H9 (cell line): ENCODE results near the gene PLPPR5. TPM values are rescaled to one million over a fixed set of nuclear protein-coding genes. Genes with fewer than 3 reads are reported as not detected.

ENCODE experiments used
- DNase-seq: peaks from one replicate; pipeline ENCODE4 v3.0.0-alpha.2; 2017
- H2AFZ ChIP-seq: one replicate; pipeline ENCODE4 v1.6.1; 2013; ENCODE audit warnings: mild to moderate bottlenecking, low read length, control low read depth, moderate library complexity
- H2AK5ac ChIP-seq: 2 replicates; pipeline ENCODE4 v1.6.1; 2013; ENCODE audit warnings: low read length, control low read depth, mixed read lengths; ENCODE audit not compliant: insufficient read length
- H2BK120ac ChIP-seq: one replicate; pipeline ENCODE4 v1.6.1; 2013; ENCODE audit warnings: low read depth, mild to moderate bottlenecking, low read length, control low read depth, inconsistent platforms; ENCODE audit not compliant: poor library complexity, severe bottlenecking
- H2BK12ac ChIP-seq: 2 replicates; pipeline ENCODE4 v1.6.1; 2013; ENCODE audit warnings: low read length, control low read depth, mixed read lengths, low read depth; ENCODE audit not compliant: insufficient read length
- H2BK15ac ChIP-seq: 2 replicates; pipeline ENCODE4 v1.6.1; 2013; ENCODE audit warnings: low read depth, low read length, control low read depth
- H2BK20ac ChIP-seq: one replicate; pipeline ENCODE4 v1.6.1; 2013; ENCODE audit warnings: low read depth, mild to moderate bottlenecking, low read length, control low read depth, inconsistent platforms; ENCODE audit not compliant: poor library complexity, severe bottlenecking
- H2BK5ac ChIP-seq: 2 replicates; pipeline ENCODE4 v1.6.1; 2013; ENCODE audit warnings: low read length, control low read depth, mixed read lengths; ENCODE audit not compliant: insufficient read length
- H3K14ac ChIP-seq: 2 replicates; pipeline ENCODE4 v1.6.1; 2013; ENCODE audit warnings: low read length, control low read depth; ENCODE audit not compliant: insufficient read depth
- H3K18ac ChIP-seq: 2 replicates; pipeline ENCODE4 v1.6.1; 2013; ENCODE audit warnings: low read depth, mild to moderate bottlenecking, mixed read lengths, low read length, control low read depth; ENCODE audit not compliant: insufficient read length
- H3K23ac ChIP-seq: 2 replicates; pipeline ENCODE4 v1.6.1; 2013; ENCODE audit warnings: low read length, control low read depth, mixed read lengths, low read depth; ENCODE audit not compliant: insufficient read length
- H3K23me2 ChIP-seq: 2 replicates; pipeline ENCODE4 v1.6.1; 2013; ENCODE audit warnings: low read depth, mild to moderate bottlenecking, mixed read lengths, low read length, control low read depth; ENCODE audit not compliant: insufficient read length, poor library complexity, severe bottlenecking
- H3K27ac ChIP-seq: 2 replicates; pipeline ENCODE4 v1.5.1; 2013; ENCODE audit warnings: low read length, control low read depth, mixed read lengths, low read depth; ENCODE audit not compliant: insufficient read length
- H3K27me3 ChIP-seq: 2 replicates; pipeline ENCODE4 v1.6.1; 2013; ENCODE audit warnings: low read length, control low read depth, inconsistent platforms; ENCODE audit not compliant: insufficient read depth
- H3K4ac ChIP-seq: 2 replicates; pipeline ENCODE4 v1.6.1; 2013; ENCODE audit warnings: low read depth, mild to moderate bottlenecking, control low read depth, inconsistent platforms, low read length, moderate library complexity
- H3K4me1 ChIP-seq: 2 replicates; pipeline ENCODE4 v1.6.1; 2013; ENCODE audit warnings: low read length, control low read depth, inconsistent platforms; ENCODE audit not compliant: insufficient read depth
- H3K4me2 ChIP-seq: 2 replicates; pipeline ENCODE4 v1.6.1; 2013; ENCODE audit warnings: low read length, control low read depth, mixed read lengths; ENCODE audit not compliant: insufficient read length, insufficient read depth
- H3K56ac ChIP-seq: 2 replicates; pipeline ENCODE4 v1.6.1; 2013; ENCODE audit warnings: low read depth, mild to moderate bottlenecking, mixed read lengths, low read length, control low read depth; ENCODE audit not compliant: insufficient read length
- H3K79me1 ChIP-seq: 2 replicates; pipeline ENCODE4 v1.6.1; 2013; ENCODE audit warnings: low read depth, mild to moderate bottlenecking, moderate library complexity, low read length, control low read depth, inconsistent platforms; ENCODE audit not compliant: insufficient read depth, poor library complexity, severe bottlenecking
- H3K79me2 ChIP-seq: 2 replicates; pipeline ENCODE4 v1.6.1; 2013; ENCODE audit warnings: low read length, control low read depth, inconsistent platforms; ENCODE audit not compliant: insufficient read depth
- H3K9ac ChIP-seq: 2 replicates; pipeline ENCODE4 v1.6.1; 2013; ENCODE audit warnings: low read length, control low read depth, mixed read lengths; ENCODE audit not compliant: insufficient read length; ENCODE audit errors: extremely low read depth
- H3K9me3 ChIP-seq: one replicate; pipeline ENCODE4 v1.6.1; 2013; ENCODE audit warnings: low read depth, low read length, inconsistent platforms; ENCODE audit not compliant: control insufficient read depth
- H3T11ph ChIP-seq: one replicate; pipeline ENCODE4 v1.6.1; 2013; ENCODE audit warnings: mild to moderate bottlenecking, low read length, control low read depth, inconsistent platforms
- H4K20me1 ChIP-seq: one replicate; pipeline ENCODE4 v1.6.1; 2013; ENCODE audit not compliant: control insufficient read depth, insufficient read length, insufficient read depth
- H4K5ac ChIP-seq: 2 replicates; pipeline ENCODE4 v1.6.1; 2013; ENCODE audit warnings: low read depth, mild to moderate bottlenecking, mixed read lengths, low read length, control low read depth; ENCODE audit not compliant: insufficient read length
- H4K8ac ChIP-seq: replicated peaks from 2 replicates; pipeline ENCODE4 v1.6.1; 2013; ENCODE audit warnings: low read length, control low read depth, mixed read lengths, low read depth; ENCODE audit not compliant: insufficient read length
- H4K91ac ChIP-seq: 2 replicates; pipeline ENCODE4 v1.6.1; 2013; ENCODE audit warnings: low read depth, mild to moderate bottlenecking, moderate library complexity, mixed read lengths, low read length, control low read depth; ENCODE audit not compliant: insufficient read length
- H3K27ac Mint-ChIP-seq, 3 experiments: 2 replicates in 2 of 3; 3 replicates in 1 of 3; pipeline ENCODE4 v1.8.0; 2020 to 2021; ENCODE audit warnings: mixed read lengths in 3 of 3, mild to moderate bottlenecking in 1 of 3, moderate library complexity in 1 of 3
- H3K27me3 Mint-ChIP-seq: 2 replicates; pipeline ENCODE4 v1.8.0; 2021; ENCODE audit warnings: low read depth, mild to moderate bottlenecking, moderate library complexity, mixed read lengths
- H3K36me3 Mint-ChIP-seq, 3 experiments: 2 replicates in 2 of 3; 3 replicates in 1 of 3; pipeline ENCODE4 v1.8.0; 2020 to 2021; ENCODE audit warnings: low read depth in 3 of 3, mixed read lengths in 3 of 3; ENCODE audit not compliant: insufficient read depth in 1 of 3
- H3K4me1 Mint-ChIP-seq, 2 experiments: 2 replicates each; pipeline ENCODE4 v1.8.0; 2020; ENCODE audit warnings: mixed read lengths in 2 of 2
- H3K4me3 Mint-ChIP-seq, 2 experiments: 2 replicates in 1 of 2; 3 replicates in 1 of 2; pipeline ENCODE4 v1.8.0; 2020 to 2021; ENCODE audit warnings: mild to moderate bottlenecking in 2 of 2, mixed read lengths in 2 of 2, moderate library complexity in 1 of 2
- H3K9me3 Mint-ChIP-seq, 2 experiments: 2 replicates in 1 of 2; 3 replicates in 1 of 2; pipeline ENCODE4 v1.8.0; 2020; ENCODE audit warnings: mild to moderate bottlenecking in 2 of 2, mixed read lengths in 2 of 2, moderate library complexity in 1 of 2
- CTCF ChIP-seq: fragments of 200-600 bp; sonication (generic); conservative IDR thresholded peaks from 3 replicates; pipeline ENCODE4 v1.8.0; 2021; ENCODE audit warnings: antibody characterized with exemption, mild to moderate bottlenecking
- WGBS: extraction: QIAGEN DNeasy Blood & Tissue Kit; methylation state at CpG from one replicate; pipeline ENCODE4 v1.1.7; 2013; ENCODE audit warnings: missing lambda C conversion rate, low lambda C conversion rate, mixed read lengths; ENCODE audit not compliant: insufficient read length; ENCODE audit errors: extremely low coverage; 5-methylcytosine and 5-hydroxymethylcytosine counted together
- total RNA-seq: library from RNA; stranded (reverse); gene quantifications from 2 replicates; pipeline ENCODE4 v1.2.1, GENCODE V29; 2021

Gene PLPPR5
- total RNA-seq, 1 experiment from 2014 or later, result 1.4 TPM

GRCh38 chr1:99007366-99007765 is 2.7 kb upstream of the PLPPR5 start:
- Histone ChIP-seq H4K8ac (no peak overlapping the region), H3T11ph (no peak overlapping the region), H2BK12ac (no peak overlapping the region), H3K14ac (no peak overlapping the region), H4K91ac (no peak overlapping the region), H3K79me1 (no peaks in the 10 kb centered on the region), H3K23ac (no peak overlapping the region), H3K4ac (no peak overlapping the region), H3K9ac (no peak overlapping the region), H3K4me1 (no peaks in the 10 kb centered on the region), H2AFZ (no peak overlapping the region), H3K56ac (no peak overlapping the region), H4K5ac (no peak overlapping the region), H2BK120ac (no peak overlapping the region), H3K27ac (no peak overlapping the region), H2AK5ac (no peak overlapping the region), H3K18ac (no peak overlapping the region), H3K4me2 (no peak overlapping the region), H3K27me3 (no peaks in the 10 kb centered on the region), H3K23me2 (peaks cover 13% of the 10 kb centered on the region), H4K20me1 (no peaks in the 10 kb centered on the region), H3K79me2 (no peaks in the 10 kb centered on the region), H3K9me3 (no peaks in the 10 kb centered on the region), H2BK5ac (no peak overlapping the region), H2BK20ac (no peak overlapping the region), H2BK15ac (no peak overlapping the region)
- DNase-seq, result no peak
- Mint-ChIP-seq H3K36me3 (no peaks in the 10 kb centered on the region), H3K27me3 (peaks cover 46% of the 10 kb centered on the region), H3K4me3 (no peak overlapping the region), H3K9me3 (no peaks in the 10 kb centered on the region), H3K27ac (no peak overlapping the region), H3K4me1 (peaks cover 8 to 13% of the 10 kb centered on the region in 2 experiments)
- no peak for TF ChIP-seq CTCF
- WGBS, result no CpG with 5 or more reads among the region's 3 CpGs
